Uterus (tissue), 4 donors: ENCODE data around the gene CRMP1. TPM values are rescaled to one million over a fixed set of nuclear protein-coding genes. Genes with fewer than 3 reads are reported as not detected.

ENCODE experiments used
- DNase-seq, 2 donors: peaks; one replicate each; pipeline ENCODE4 v3.0.0-alpha.2; 2019 to 2020
- H3K27ac ChIP-seq, 2 donors: fragments of 200-600 bp; sonication (generic); 1 replicate in 1 of 2; 2 replicates in 1 of 2; pipeline ENCODE4 v1.5.1; 2016 to 2018
- H3K27me3 ChIP-seq, 2 donors: fragments of 200-600 bp; sonication (generic); one replicate each; pipeline ENCODE4 v1.5.1; 2018 to 2019; ENCODE audit warnings: control low read depth in 1 of 2
- H3K36me3 ChIP-seq, 2 donors: fragments of 200-600 bp; sonication (generic); one replicate each; pipeline ENCODE4 v1.5.1; 2019; ENCODE audit warnings: control low read depth in 1 of 2
- H3K4me1 ChIP-seq, 2 donors: fragments of 200-600 bp; sonication (generic); one replicate each; pipeline ENCODE4 v1.5.1; 2018 to 2019; ENCODE audit warnings: control low read depth in 1 of 2
- H3K4me3 ChIP-seq, 2 donors: fragments of 200-600 bp; sonication (generic); 1 replicate in 1 of 2; 2 replicates in 1 of 2; pipeline ENCODE4 v1.5.1; 2018 to 2019; ENCODE audit warnings: mild to moderate bottlenecking in 1 of 2
- H3K9me3 ChIP-seq, 2 donors: fragments of 200-600 bp; sonication (generic); one replicate each; pipeline ENCODE4 v1.5.1; 2019; ENCODE audit warnings: control low read depth in 1 of 2
- POLR2A ChIP-seq, 2 donors: fragments of 450-650 bp; IDR thresholded peaks; one replicate each; pipeline ENCODE4 v1.6.1; 2016; ENCODE audit warnings: antibody characterized with exemption in 2 of 2, mild to moderate bottlenecking in 1 of 2, moderate library complexity in 1 of 2
- intact Hi-C: fragments of 100-400 bp; cut with DNase I; formaldehyde crosslinking; loops from one replicate; pipeline ENCODE4 v1.15.1; 2023; ENCODE audit warnings: low total_unique reads
- total RNA-seq, 4 donors: library from RNA; depleted of rRNA in 3 of 4; stranded (reverse); fragments of >200 nt in 3 of 4; gene quantifications; one replicate each; pipeline versions ENCODE4 v1.1.0 to v1.2.4, GENCODE V29; 2014 to 2023
- TF ChIP-seq, protein P1 (sequence below), 4 experiments: fragments of 200-600 bp in 2 of 4; fragments of 450-650 bp in 2 of 4; sonication (generic) in 2 of 4; IDR thresholded peaks; one replicate each; pipeline ENCODE4 v1.5.1; 2016 to 2019; ENCODE audit warnings: antibody characterized with exemption in 4 of 4, mild to moderate bottlenecking in 2 of 4, moderate library complexity in 1 of 4
- donor health status: DM: yes; HTN: yes; CAD: no.

Gene CRMP1
- total RNA-seq, 4 donors from 2014 or later = 0.59 to 42.8 (median 2.3) TPM

GRCh38 chr4:5912614-5913019, 19.7 kb upstream of the CRMP1 start:
- Histone ChIP-seq H3K9me3 (no peaks in the 10 kb centered on the region), H3K27ac (no peak overlapping the region), H3K36me3 (no peaks in the 10 kb centered on the region), H3K27me3 (no peaks in the 10 kb centered on the region), H3K4me3 (no peak overlapping the region), H3K4me1 (no peaks in the 10 kb centered on the region)
- TF ChIP-seq POLR2A (IDR thresholded peaks at IDR 0.05) = no peak
- TF ChIP-seq, protein P1, sequence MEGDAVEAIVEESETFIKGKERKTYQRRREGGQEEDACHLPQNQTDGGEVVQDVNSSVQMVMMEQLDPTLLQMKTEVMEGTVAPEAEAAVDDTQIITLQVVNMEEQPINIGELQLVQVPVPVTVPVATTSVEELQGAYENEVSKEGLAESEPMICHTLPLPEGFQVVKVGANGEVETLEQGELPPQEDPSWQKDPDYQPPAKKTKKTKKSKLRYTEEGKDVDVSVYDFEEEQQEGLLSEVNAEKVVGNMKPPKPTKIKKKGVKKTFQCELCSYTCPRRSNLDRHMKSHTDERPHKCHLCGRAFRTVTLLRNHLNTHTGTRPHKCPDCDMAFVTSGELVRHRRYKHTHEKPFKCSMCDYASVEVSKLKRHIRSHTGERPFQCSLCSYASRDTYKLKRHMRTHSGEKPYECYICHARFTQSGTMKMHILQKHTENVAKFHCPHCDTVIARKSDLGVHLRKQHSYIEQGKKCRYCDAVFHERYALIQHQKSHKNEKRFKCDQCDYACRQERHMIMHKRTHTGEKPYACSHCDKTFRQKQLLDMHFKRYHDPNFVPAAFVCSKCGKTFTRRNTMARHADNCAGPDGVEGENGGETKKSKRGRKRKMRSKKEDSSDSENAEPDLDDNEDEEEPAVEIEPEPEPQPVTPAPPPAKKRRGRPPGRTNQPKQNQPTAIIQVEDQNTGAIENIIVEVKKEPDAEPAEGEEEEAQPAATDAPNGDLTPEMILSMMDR (IDR thresholded peaks at IDR 0.05) = no peak
- no peak for DNase-seq
- intact Hi-C loops = no loop called here

GRCh38 chr4:5908876-5909427, 16.1 kb upstream of the CRMP1 start:
- H3K36me3 ChIP-seq = no peaks in the 10 kb centered on the region
- H3K4me3 ChIP-seq = no peak overlapping the region
- TF ChIP-seq, protein P1 (IDR thresholded peaks at IDR 0.05) = no peak
- no peak for TF ChIP-seq POLR2A (IDR thresholded peaks at IDR 0.05)
- H3K9me3 ChIP-seq = no peaks in the 10 kb centered on the region
- intact Hi-C loops = no loop called here
- H3K4me1 ChIP-seq = no peaks in the 10 kb centered on the region
- DNase-seq = no peak
- H3K27me3 ChIP-seq = peaks cover 0 to 5% of the 10 kb centered on the region in 2 donors
- H3K27ac ChIP-seq = no peak overlapping the region

DNA sequence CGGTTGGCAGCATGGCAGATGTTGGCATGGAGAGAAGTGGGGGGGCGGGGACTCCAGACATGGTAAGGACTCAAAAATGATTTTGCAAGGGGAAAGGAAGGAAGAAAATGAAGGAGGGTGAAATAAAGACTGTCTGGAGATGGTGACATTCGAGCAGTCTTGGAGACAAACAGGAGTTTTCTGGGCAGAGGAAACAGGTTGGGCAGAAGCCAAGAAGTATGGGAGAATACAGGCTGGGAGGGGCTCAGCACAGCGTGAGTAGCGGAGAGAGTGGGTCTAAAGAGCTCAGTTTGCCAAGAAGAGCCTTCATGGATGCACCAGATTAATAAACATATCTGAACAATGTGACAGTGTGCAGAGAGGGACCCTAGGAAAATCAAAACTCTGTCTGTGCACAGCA, 13.3 kb upstream of the CRMP1 start:
- no peaks in the 10 kb centered on the region for H3K9me3 ChIP-seq
- H3K36me3 ChIP-seq = no peaks in the 10 kb centered on the region
- DNase-seq = no peak
- intact Hi-C loops = no loop called here
- no peaks in the 10 kb centered on the region for H3K4me1 ChIP-seq
- peaks cover 0 to 5% of the 10 kb centered on the region in 2 donors for H3K27me3 ChIP-seq
- no peak overlapping the region for H3K27ac ChIP-seq
- no peak overlapping the region for H3K4me3 ChIP-seq
- no peak for TF ChIP-seq POLR2A (IDR thresholded peaks at IDR 0.05)
- TF ChIP-seq, protein P1 (IDR thresholded peaks at IDR 0.05) = no peak

- no peak for TF ChIP-seq POLR2A (IDR thresholded peaks at IDR 0.05)
- TF ChIP-seq, protein P1 (IDR thresholded peaks at IDR 0.05) = no peak
- H3K9me3 ChIP-seq = no peaks in the 10 kb centered on the region
- no peak overlapping the region for H3K4me3 ChIP-seq
- no peaks in the 10 kb centered on the region for H3K4me1 ChIP-seq
- H3K27ac ChIP-seq = no peak overlapping the region
- no peak for DNase-seq
- intact Hi-C loops = no loop called here
- peaks cover 0 to 5% of the 10 kb centered on the region in 2 donors for H3K27me3 ChIP-seq
- no peaks in the 10 kb centered on the region for H3K36me3 ChIP-seq
These were observed 12.8 kb upstream of the CRMP1 start for GRCh38 chr4:5905714-5906113.

GRCh38 chr4:5900844-5901243, 8.0 kb upstream of the CRMP1 start:
- Histone ChIP-seq H3K27me3 (peaks cover 0 to 8% of the 10 kb centered on the region in 2 donors), H3K4me3 (no peak overlapping the region), H3K4me1 (no peaks in the 10 kb centered on the region), H3K36me3 (no peaks in the 10 kb centered on the region), H3K9me3 (no peaks in the 10 kb centered on the region), H3K27ac (no peak overlapping the region)
- intact Hi-C loops = no loop called here
- DNase-seq = no peak
- no peak for TF ChIP-seq POLR2A (IDR thresholded peaks at IDR 0.05)
- TF ChIP-seq, protein P1 (IDR thresholded peaks at IDR 0.05) = no peak
